Astrocyte (in vitro differentiated cells and primary cell): ENCODE results near the gene C1QTNF2. TPM values are rescaled to one million over a fixed set of nuclear protein-coding genes. Genes with fewer than 3 reads are reported as not detected.
A peak's percentile ranks its signal among the peaks of the same experiment; 100 is the strongest.

ENCODE experiments used
- DNase-seq: peaks from one replicate; pipeline ENCODE4 v3.0.0-alpha.2; 2010; ENCODE audit warnings: low read depth
- FAIRE-seq: peaks from 2 replicates; lab custom pipeline; 2011; peaks lifted over from hg19 to GRCh38; lab: Jason Lieb, UNC
- H2AFZ ChIP-seq: 2 replicates; pipeline ENCODE4 v1.6.0; 2012; ENCODE audit warnings: low read depth, low read length, inconsistent platforms
- H3K27ac ChIP-seq: 2 replicates; pipeline ENCODE4 v1.5.1; 2011; ENCODE audit warnings: low read depth, low read length, inconsistent platforms
- H3K27me3 ChIP-seq: 2 replicates; pipeline ENCODE4 v1.6.0; 2011; ENCODE audit warnings: low read length, inconsistent platforms; ENCODE audit not compliant: insufficient read depth
- H3K36me3 ChIP-seq: 2 replicates; pipeline ENCODE4 v1.5.1; 2011; ENCODE audit warnings: low read length, inconsistent platforms; ENCODE audit not compliant: insufficient read depth
- H3K4me1 ChIP-seq: 2 replicates; pipeline ENCODE4 v1.5.1; 2011; ENCODE audit warnings: low read length, inconsistent platforms; ENCODE audit not compliant: insufficient read depth
- H3K4me2 ChIP-seq: 2 replicates; pipeline ENCODE4 v1.6.0; 2012; ENCODE audit warnings: low read length, inconsistent platforms
- H3K4me3 ChIP-seq: 2 replicates; pipeline ENCODE4 v1.5.1; 2011; ENCODE audit warnings: low read depth, mild to moderate bottlenecking, low read length, inconsistent platforms; ENCODE audit not compliant: insufficient read depth
- H3K79me2 ChIP-seq: 2 replicates; pipeline ENCODE4 v1.6.0; 2012; ENCODE audit warnings: mild to moderate bottlenecking, low read length, inconsistent platforms; ENCODE audit not compliant: insufficient read depth
- H3K9ac ChIP-seq: 2 replicates; pipeline ENCODE4 v1.6.0; 2012; ENCODE audit warnings: mild to moderate bottlenecking, low read length, inconsistent platforms
- H3K9me3 ChIP-seq: 2 replicates; pipeline ENCODE4 v1.5.1; 2012; ENCODE audit warnings: low read depth, mild to moderate bottlenecking, low read length, inconsistent platforms; ENCODE audit not compliant: insufficient read depth
- H4K20me1 ChIP-seq: 2 replicates; pipeline ENCODE4 v1.6.0; 2012; ENCODE audit warnings: low read length, inconsistent platforms; ENCODE audit not compliant: insufficient read depth
- H3K27ac Mint-ChIP-seq: one replicate; pipeline ENCODE4 v1.8.0; 2021; ENCODE audit warnings: mild to moderate bottlenecking, mixed read lengths; ENCODE audit not compliant: unreplicated experiment
- H3K27me3 Mint-ChIP-seq: one replicate; pipeline ENCODE4 v1.8.0; 2021; ENCODE audit warnings: low read depth, mixed read lengths; ENCODE audit not compliant: unreplicated experiment
- H3K36me3 Mint-ChIP-seq: one replicate; pipeline ENCODE4 v1.8.0; 2021; ENCODE audit warnings: low read depth, mixed read lengths; ENCODE audit not compliant: unreplicated experiment
- H3K4me1 Mint-ChIP-seq: one replicate; pipeline ENCODE4 v1.8.0; 2021; ENCODE audit warnings: low read depth, mixed read lengths; ENCODE audit not compliant: unreplicated experiment
- H3K4me3 Mint-ChIP-seq: one replicate; pipeline ENCODE4 v1.8.0; 2021; ENCODE audit warnings: mild to moderate bottlenecking, moderate library complexity, mixed read lengths; ENCODE audit not compliant: unreplicated experiment
- H3K9me3 Mint-ChIP-seq: one replicate; pipeline ENCODE4 v1.8.0; 2021; ENCODE audit warnings: mild to moderate bottlenecking, mixed read lengths; ENCODE audit not compliant: unreplicated experiment
- EZH2 ChIP-seq: IDR thresholded peaks from 2 replicates; pipeline ENCODE4 v1.6.1; 2012; ENCODE audit warnings: mild to moderate bottlenecking, low read length, inconsistent platforms; ENCODE audit not compliant: insufficient read depth
- total RNA-seq: library from RNA; stranded (reverse); gene quantifications from 2 replicates; pipeline ENCODE4 v1.2.1, GENCODE V29; 2021
- TF ChIP-seq, protein P1 (sequence below): IDR thresholded peaks from 2 replicates; pipeline ENCODE4 v1.5.1; 2011; ENCODE audit warnings: low read depth, mild to moderate bottlenecking, inconsistent platforms, low read length, moderate library complexity; ENCODE audit not compliant: insufficient read depth

Gene C1QTNF2
- total RNA-seq, 1 donor from 2014 or later: 0.64 TPM

GRCh38 chr5:160397492-160397891, 27.1 kb upstream of the C1QTNF2 start:
- H3K9me3 ChIP-seq: no peaks in the 10 kb centered on the region
- DNase-seq: no peak
- peaks cover 2% of the 10 kb centered on the region for H3K4me1 ChIP-seq
- H3K27ac ChIP-seq: no peak overlapping the region
- H3K4me3 ChIP-seq: no peak overlapping the region
- H3K4me1 Mint-ChIP-seq: peaks cover 2% of the 10 kb centered on the region
- no peak for FAIRE-seq
- no peak overlapping the region for H3K4me3 Mint-ChIP-seq
- no peak overlapping the region for H3K27ac Mint-ChIP-seq
- peaks cover 35% of the 10 kb centered on the region for H3K79me2 ChIP-seq
- no peaks in the 10 kb centered on the region for H3K27me3 Mint-ChIP-seq
- H2AFZ ChIP-seq: no peak overlapping the region
- H4K20me1 ChIP-seq: no peaks in the 10 kb centered on the region
- H3K27me3 ChIP-seq: no peaks in the 10 kb centered on the region
- no peak overlapping the region for H3K4me2 ChIP-seq
- H3K36me3 Mint-ChIP-seq: no peaks in the 10 kb centered on the region
- H3K36me3 ChIP-seq: peaks cover 5% of the 10 kb centered on the region
- TF ChIP-seq, protein P1, sequence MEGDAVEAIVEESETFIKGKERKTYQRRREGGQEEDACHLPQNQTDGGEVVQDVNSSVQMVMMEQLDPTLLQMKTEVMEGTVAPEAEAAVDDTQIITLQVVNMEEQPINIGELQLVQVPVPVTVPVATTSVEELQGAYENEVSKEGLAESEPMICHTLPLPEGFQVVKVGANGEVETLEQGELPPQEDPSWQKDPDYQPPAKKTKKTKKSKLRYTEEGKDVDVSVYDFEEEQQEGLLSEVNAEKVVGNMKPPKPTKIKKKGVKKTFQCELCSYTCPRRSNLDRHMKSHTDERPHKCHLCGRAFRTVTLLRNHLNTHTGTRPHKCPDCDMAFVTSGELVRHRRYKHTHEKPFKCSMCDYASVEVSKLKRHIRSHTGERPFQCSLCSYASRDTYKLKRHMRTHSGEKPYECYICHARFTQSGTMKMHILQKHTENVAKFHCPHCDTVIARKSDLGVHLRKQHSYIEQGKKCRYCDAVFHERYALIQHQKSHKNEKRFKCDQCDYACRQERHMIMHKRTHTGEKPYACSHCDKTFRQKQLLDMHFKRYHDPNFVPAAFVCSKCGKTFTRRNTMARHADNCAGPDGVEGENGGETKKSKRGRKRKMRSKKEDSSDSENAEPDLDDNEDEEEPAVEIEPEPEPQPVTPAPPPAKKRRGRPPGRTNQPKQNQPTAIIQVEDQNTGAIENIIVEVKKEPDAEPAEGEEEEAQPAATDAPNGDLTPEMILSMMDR: no peak
- no peak for TF ChIP-seq EZH2
- no peaks in the 10 kb centered on the region for H3K9me3 Mint-ChIP-seq
- no peak overlapping the region for H3K9ac ChIP-seq

- Histone ChIP-seq H3K9me3 (no peaks in the 10 kb centered on the region), H3K27me3 (no peaks in the 10 kb centered on the region), H2AFZ (no peak overlapping the region), H3K79me2 (peaks cover 35% of the 10 kb centered on the region), H3K36me3 (no peaks in the 10 kb centered on the region), H3K27ac (no peak overlapping the region), H3K4me1 (no peaks in the 10 kb centered on the region), H4K20me1 (no peaks in the 10 kb centered on the region), H3K4me3 (no peak overlapping the region), H3K9ac (no peak overlapping the region), H3K4me2 (no peak overlapping the region)
- Mint-ChIP-seq H3K9me3 (no peaks in the 10 kb centered on the region), H3K36me3 (no peaks in the 10 kb centered on the region), H3K27ac (no peak overlapping the region), H3K4me1 (peaks cover 1% of the 10 kb centered on the region), H3K27me3 (no peaks in the 10 kb centered on the region), H3K4me3 (no peak overlapping the region)
- DNase-seq (no peak), FAIRE-seq (no peak)
- no peak for TF ChIP-seq EZH2
- TF ChIP-seq, protein P1: no peak
These were observed 24.7 kb upstream of the C1QTNF2 start for GRCh38 chr5:160395111-160395510.

DNA sequence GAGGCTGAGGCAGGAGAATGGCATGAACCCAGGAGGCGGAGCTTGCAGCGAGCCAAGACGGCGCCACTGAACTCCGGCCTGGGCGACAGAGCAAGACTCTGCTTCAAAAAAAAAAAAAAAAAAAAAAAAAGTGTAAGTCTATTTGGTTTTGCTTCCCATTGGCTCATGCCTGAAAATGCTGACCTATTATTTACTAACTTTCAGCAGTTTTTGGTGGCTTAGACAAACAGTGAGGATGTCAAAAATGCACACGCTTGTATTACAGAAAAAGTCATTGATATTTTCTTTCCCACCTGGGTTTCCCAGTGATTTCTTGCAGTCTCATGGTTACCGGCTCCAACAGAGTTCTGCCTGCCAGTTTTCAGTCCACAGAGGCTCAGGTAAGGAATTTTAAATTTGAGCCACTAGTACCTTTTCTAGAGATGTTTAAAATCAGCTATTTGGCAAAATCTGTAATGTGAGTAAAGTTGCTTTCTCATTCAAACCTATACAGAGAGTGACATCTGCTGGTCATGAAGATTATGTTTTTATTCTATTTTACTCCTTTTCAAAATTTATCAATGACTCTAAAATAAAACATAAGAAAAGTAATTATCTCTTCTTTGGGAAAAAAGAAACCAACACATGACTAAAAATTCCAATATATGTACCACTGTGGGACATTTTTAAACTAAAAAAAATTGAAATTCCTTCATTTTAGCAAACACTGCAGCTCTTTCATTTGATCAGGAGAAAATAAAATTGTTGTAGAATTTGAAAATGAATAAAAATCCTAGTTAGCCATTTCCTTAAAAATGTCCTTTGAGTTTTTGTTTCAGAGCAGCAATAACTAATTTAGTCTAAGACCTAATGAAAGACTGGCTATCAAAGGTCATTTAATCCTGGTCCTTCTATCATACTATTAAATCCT, 20.6 kb upstream of the C1QTNF2 start:
- H3K9me3 Mint-ChIP-seq: peaks cover 14% of the 10 kb centered on the region
- H3K27ac Mint-ChIP-seq: no peak overlapping the region

More for the DNA sequence above, 20.6 kb upstream of the C1QTNF2 start:
- H3K4me3 ChIP-seq: no peak overlapping the region
- H3K4me1 ChIP-seq: no peaks in the 10 kb centered on the region
- Mint-ChIP-seq H3K36me3 (peaks cover 2% of the 10 kb centered on the region), H3K27me3 (no peaks in the 10 kb centered on the region), H3K4me1 (no peaks in the 10 kb centered on the region), H3K4me3 (no peak overlapping the region)
- TF ChIP-seq, protein P1: peak; percentile 48
- TF ChIP-seq EZH2: no peak
- peaks cover 4% of the 10 kb centered on the region for H3K79me2 ChIP-seq
- no peak overlapping the region for H3K4me2 ChIP-seq
- FAIRE-seq (peak; percentile 71), DNase-seq (peak; percentile 16)
- H4K20me1 ChIP-seq: no peaks in the 10 kb centered on the region
- H3K9ac ChIP-seq: no peak overlapping the region
- no peak overlapping the region for H2AFZ ChIP-seq
- no peaks in the 10 kb centered on the region for H3K27me3 ChIP-seq
- H3K27ac ChIP-seq: no peak overlapping the region
- no peaks in the 10 kb centered on the region for H3K9me3 ChIP-seq
- H3K36me3 ChIP-seq: no peaks in the 10 kb centered on the region
